ENCODE data around the gene DDX39B.
"Not testable (repeated sequence)": the region's sequence is repeated elsewhere in the genome, so short reads cannot be mapped to it uniquely, and the experiment has no call there.

DDX39B gene

DNA sequence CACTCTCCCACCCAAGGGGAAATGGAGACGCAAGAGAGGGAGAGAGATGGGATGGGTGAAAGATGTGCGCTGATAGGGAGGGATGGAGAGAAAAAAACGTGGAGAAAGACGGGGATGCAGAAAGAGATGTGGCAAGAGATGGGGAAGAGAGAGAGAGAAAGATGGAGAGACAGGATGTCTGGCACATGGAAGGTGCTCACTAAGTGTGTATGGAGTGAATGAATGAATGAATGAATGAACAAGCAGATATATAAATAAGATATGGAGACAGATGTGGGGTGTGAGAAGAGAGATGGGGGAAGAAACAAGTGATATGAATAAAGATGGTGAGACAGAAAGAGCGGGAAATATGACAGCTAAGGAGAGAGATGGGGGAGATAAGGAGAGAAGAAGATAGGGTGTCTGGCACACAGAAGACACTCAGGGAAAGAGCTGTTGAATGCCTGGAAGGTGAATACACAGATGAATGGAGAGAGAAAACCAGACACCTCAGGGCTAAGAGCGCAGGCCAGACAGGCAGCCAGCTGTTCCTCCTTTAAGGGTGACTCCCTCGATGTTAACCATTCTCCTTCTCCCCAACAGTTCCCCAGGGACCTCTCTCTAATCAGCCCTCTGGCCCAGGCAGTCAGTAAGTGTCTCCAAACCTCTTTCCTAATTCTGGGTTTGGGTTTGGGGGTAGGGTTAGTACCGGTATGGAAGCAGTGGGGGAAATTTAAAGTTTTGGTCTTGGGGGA, 34.3 kb upstream of the DDX39B start:
- no peak for DNase-seq (ENCODE audit: low read depth)

DNA sequence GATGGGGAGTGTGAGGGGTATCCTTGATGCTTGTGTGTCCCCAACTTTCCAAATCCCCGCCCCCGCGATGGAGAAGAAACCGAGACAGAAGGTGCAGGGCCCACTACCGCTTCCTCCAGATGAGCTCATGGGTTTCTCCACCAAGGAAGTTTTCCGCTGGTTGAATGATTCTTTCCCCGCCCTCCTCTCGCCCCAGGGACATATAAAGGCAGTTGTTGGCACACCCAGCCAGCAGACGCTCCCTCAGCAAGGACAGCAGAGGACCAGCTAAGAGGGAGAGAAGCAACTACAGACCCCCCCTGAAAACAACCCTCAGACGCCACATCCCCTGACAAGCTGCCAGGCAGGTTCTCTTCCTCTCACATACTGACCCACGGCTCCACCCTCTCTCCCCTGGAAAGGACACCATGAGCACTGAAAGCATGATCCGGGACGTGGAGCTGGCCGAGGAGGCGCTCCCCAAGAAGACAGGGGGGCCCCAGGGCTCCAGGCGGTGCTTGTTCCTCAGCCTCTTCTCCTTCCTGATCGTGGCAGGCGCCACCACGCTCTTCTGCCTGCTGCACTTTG, 33.6 kb upstream of the DDX39B start, which contains the start of gene TNF:
TNF (plus strand) TSS at position 231 of the 567 bp plus-strand sequence; CDS start at position 408, 177 bp downstream.
- DNase-seq (ENCODE audit: low read depth) = no peak

DNA sequence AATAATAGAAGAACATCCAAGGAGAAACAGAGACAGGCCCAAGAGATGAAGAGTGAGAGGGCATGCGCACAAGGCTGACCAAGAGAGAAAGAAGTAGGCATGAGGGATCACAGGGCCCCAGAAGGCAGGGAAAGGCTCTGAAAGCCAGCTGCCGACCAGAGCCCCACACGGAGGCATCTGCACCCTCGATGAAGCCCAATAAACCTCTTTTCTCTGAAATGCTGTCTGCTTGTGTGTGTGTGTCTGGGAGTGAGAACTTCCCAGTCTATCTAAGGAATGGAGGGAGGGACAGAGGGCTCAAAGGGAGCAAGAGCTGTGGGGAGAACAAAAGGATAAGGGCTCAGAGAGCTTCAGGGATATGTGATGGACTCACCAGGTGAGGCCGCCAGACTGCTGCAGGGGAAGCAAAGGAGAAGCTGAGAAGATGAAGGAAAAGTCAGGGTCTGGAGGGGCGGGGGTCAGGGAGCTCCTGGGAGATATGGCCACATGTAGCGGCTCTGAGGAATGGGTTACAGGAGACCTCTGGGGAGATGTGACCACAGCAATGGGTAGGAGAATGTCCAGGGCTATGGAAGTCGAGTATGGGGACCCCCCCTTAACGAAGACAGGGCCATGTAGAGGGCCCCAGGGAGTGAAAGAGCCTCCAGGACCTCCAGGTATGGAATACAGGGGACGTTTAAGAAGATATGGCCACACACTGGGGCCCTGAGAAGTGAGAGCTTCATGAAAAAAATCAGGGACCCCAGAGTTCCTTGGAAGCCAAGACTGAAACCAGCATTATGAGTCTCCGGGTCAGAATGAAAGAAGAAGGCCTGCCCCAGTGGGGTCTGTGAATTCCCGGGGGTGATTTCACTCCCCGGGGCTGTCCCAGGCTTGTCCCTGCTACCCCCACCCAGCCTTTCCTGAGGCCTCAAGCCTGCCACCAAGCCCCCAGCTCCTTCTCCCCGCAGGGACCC, 32.6 kb upstream of the DDX39B start:
- DNase-seq (ENCODE audit: low read depth) = no peak

DNA sequence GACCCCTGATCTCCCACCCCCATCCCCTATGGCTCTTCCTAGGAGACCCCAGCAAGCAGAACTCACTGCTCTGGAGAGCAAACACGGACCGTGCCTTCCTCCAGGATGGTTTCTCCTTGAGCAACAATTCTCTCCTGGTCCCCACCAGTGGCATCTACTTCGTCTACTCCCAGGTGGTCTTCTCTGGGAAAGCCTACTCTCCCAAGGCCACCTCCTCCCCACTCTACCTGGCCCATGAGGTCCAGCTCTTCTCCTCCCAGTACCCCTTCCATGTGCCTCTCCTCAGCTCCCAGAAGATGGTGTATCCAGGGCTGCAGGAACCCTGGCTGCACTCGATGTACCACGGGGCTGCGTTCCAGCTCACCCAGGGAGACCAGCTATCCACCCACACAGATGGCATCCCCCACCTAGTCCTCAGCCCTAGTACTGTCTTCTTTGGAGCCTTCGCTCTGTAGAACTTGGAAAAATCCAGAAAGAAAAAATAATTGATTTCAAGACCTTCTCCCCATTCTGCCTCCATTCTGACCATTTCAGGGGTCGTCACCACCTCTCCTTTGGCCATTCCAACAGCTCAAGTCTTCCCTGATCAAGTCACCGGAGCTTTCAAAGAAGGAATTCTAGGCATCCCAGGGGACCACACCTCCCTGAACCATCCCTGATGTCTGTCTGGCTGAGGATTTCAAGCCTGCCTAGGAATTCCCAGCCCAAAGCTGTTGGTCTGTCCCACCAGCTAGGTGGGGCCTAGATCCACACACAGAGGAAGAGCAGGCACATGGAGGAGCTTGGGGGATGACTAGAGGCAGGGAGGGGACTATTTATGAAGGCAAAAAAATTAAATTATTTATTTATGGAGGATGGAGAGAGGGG, 31.7 kb upstream of the DDX39B start:
- no peak for DNase-seq (ENCODE audit: low read depth)

DNA sequence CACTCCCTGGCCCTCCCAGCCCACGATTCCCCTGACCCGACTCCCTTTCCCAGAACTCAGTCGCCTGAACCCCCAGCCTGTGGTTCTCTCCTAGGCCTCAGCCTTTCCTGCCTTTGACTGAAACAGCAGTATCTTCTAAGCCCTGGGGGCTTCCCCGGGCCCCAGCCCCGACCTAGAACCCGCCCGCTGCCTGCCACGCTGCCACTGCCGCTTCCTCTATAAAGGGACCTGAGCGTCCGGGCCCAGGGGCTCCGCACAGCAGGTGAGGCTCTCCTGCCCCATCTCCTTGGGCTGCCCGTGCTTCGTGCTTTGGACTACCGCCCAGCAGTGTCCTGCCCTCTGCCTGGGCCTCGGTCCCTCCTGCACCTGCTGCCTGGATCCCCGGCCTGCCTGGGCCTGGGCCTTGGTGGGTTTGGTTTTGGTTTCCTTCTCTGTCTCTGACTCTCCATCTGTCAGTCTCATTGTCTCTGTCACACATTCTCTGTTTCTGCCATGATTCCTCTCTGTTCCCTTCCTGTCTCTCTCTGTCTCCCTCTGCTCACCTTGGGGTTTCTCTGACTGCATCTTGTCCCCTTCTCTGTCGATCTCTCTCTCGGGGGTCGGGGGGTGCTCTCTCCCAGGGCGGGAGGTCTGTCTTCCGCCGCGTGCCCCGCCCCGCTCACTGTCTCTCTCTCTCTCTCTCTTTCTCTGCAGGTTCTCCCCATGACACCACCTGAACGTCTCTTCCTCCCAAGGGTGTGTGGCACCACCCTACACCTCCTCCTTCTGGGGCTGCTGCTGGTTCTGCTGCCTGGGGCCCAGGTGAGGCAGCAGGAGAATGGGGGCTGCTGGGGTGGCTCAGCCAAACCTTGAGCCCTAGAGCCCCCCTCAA, 30.5 kb upstream of the DDX39B start, which contains the start of gene LTA:
LTA (plus strand) TSS at position 249 of the 871 bp plus-strand sequence; CDS start at position 703, 454 bp downstream.
- DNase-seq (ENCODE audit: low read depth) = no peak

DNA sequence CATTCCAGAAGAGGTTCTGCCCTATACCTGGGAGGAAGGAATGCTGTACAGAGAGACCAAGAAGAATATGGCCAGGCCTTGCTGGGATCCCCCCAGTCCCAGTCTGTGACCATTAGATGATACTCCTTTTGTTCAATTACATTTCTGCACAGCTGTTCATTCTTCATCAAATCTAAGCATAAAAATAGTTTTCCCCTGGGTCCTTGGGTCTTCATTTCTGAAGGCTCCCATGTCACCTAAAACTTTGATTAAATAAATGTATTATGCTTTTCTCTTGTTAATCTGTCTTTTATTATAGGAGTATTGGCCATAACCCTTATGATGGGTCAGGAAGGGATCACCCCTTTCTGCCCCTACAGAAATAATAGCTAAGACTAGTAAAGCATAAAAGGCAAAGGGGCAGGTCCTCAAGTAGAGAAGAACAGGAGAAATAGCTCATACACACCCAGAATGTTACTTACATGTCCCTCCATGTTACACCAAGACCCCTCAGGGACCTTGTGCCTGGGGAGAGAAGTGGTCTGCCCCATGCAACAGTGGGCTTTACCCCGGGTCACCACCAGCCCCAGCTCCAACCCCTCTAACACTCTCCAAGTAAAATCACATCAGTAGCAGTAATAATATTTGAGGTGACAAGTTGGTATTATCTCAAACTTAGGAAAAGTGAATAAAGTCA, 28.2 kb upstream of the DDX39B start:
- DNase-seq (ENCODE audit: low read depth) = no peak

DNA sequence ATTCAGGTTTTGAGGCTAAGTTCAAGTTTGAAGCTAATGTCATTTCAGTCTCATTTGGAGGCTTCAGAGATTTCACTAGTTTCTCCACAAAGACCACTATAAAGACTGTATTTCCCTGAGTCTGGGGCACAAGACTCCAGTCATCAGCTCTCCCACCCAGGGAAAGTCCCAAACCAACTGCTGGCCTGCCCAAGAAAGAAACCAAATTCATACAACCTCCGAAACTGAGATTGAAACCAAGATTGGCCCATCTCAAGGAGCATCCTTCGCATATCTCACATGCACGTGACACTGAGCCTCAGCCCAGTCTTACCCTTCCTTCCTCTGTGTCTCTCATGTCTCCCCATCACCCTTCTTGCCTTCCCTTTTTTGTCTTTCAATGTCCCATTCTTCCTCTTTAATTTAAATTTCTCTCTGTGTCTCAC, 26.7 kb upstream of the DDX39B start:
- no peak for DNase-seq (ENCODE audit: low read depth)

DNA sequence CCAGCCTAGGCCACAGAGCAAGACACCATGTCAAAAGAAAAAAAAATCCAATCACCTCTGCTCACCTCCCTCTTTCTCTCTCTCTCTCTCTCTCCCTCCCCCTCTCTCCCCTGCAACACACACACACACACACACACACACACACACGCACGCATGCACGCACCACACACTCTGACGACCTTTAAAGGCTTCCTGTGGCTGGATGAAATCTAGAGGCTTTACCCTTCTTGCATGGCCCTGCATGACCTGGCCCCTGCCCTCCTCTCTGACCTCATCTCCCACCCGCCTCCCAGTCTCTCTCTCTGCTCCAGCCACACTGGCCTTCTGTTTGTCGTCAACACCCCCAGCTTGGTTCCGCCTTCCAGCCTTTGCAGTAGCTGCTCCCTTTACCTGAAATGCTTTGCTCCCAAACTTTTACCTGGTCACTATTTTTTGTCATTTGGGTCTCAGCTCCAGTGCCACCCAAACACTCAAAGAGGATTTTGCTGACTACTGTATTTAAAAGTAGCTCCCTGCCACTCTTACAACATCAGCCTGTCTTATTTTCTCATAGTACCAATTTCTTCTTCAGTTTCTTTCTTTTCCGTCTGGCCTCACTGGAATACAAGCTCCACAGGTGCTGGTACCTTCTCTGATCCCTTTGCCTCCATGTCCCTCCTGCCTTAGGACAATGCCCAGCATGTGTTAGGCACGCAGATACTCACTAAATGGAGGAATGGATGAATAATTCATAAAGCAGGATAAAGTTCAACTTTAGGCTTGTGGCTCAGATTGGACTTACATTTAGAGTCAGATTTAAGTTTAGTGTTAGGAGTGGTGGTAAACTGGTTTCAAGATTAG, 25.9 kb upstream of the DDX39B start:
- DNase-seq (ENCODE audit: low read depth) = no peak

DNA sequence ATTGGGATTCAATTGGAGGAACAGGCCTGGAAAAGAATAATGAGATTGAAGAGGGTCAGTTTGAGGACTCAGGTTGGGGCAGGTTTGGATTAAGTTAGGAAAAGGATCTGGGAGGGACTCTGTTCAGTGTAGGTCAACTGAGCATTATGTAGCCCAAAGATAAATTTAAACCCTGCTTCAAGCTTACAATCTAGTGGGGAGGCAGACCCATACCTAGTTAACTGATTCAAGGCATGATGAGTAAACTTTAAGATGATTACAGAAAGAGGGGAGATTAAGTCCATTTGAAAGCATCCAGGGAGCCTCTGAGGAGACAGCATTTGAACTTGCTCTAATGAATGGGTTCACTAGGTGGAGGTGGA, 18.9 kb upstream of the DDX39B start:
- no peak for DNase-seq (ENCODE audit: low read depth)

DNA sequence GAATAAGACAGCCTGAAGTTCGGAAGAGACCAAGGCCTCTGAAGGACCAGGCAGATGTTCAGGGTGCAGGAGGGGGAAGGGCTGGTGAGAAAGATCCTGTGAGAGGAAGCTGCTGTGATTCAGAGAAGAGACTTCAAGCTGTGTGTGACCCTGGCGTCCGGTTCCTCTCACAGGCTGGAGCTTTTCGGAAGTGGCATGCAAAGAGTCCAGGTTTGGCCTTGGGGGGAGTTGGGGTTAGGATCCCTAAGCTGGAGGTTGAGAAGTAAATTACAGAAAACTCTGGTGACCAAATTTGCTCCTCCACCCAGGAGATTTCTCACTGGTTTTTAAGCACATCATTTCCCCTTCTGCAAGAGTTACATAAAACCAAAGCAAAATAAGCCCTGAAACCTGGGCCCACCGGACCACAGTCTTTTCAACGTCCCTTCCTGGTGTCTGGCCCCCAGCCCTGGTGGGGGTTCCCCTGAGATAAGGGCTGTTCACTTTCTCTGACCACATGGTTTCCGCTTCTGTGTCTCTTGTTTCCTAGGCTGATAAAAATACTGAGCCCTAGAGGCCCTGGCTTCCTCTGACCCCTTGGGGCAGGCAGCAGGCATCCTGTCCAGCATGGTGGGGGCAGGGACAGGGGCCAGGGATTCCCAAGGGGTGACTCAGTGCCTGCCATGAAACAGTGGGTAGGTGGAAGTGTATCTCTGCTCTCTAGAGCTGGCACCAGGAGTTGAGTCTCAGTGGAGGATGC, 18.3 kb upstream of the DDX39B start:
- DNase-seq (ENCODE audit: low read depth) = peak; percentile 76

DNA sequence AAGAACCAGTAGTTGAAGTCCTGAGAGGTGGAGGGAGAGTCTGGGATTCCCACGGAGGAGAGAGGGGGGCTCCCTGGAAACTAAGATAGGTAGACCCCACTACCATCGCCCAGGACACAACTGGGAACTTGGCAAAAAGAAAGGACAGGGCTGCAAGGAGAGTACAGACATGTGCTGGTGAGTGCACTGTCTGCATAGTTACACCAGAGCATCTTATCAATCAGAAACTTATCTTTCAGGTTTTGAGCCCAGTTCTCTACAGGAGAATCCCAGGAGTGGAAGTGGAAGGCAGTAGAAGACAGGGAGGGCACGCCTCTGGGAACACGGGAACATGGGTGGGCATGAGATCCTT, 17.8 kb upstream of the DDX39B start:
- DNase-seq (ENCODE audit: low read depth) = no peak

DNA sequence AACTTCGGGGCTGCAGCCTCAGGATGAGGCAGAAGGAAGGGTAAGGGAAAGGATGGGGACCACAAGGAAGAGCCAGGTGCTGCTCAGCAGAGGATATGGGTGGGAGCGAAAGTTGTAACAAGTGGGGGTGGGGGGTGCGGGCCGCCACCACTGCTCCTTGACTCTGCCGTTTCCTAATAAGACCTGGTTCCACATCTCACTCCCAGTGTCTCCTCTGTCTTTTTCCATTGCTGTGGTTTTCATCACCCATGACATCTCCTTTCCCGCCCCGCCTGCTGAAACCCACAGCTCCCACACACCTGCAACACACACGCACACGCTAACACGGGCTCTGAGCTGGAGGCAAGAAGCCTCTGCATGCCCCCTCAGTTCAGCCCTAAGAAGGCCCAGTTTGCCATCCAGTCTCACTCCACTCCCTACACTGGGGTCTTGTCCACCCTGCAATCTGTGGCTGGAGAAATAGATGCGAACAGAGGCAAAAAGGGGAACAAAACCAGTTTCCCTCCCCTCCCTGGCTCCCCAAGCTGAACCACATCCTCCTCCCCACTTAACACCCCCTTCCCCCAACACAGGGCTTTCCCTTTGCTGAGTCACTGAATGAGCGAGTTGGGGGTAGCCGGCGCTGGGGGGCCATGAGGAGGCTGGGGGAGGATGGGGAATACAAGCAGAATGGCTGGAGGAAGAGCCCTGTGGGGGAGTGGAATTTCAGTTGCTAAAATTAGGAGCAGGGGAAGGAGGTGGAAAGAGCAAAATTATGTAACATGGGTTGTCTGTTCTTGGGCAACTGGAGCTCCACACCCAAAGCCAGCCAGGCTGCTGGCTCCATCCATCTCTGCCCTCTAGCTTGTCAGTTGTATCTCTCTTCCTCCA, 17.1 kb upstream of the DDX39B start:
- DNase-seq (ENCODE audit: low read depth) = no peak

DNA sequence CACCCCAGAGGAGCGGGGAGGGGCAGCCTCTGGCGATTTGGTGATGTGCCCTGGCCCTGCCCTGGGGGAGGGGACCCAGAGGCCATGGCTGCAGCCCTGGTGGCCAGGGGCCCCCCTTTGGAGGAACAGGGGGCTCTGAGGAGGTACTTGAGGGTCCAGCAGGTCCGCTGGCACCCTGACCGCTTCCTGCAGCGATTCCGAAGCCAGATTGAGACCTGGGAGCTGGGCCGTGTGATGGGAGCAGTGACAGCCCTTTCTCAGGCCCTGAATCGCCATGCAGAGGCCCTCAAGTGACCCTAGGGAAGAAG, 16.5 kb upstream of the DDX39B start:
- DNase-seq (ENCODE audit: low read depth) = no peak

DNA sequence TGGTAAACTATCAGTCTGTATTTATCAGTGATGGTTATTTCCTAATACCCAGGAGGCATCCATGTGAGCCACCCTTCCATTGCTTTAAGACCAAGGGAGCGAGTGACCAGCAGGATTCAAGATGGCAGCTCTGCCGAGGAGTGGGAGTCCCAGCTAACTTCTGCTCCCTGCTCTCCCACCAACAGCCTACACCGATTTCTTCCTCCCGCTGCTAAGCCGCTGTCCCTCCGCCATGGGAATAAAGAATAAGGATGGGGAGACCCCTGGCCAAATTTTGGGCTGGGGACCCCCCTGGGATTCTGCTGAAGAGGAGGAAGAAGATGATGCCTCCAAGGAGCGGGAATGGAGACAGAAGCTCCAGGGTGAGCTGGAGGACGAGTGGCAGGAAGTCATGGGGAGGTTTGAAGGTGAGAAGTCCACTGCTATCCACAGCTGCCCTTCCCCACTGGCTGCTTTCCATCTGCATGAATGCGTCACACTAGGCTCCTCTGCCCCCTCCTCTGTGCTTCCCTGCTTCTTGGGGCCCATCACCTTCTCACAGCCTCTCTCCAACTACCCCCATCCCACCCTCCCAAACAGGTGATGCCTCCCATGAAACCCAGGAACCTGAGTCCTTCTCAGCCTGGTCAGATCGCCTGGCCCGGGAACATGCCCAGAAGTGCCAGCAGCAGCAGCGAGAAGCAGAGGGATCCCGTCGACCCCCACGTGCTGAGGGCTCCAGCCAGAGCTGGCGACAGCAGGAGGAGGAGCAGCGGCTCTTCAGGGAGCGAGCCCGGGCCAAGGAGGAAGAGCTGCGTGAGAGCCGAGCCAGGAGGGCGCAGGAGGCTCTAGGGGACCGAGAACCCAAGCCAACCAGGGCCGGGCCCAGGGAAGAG, 15.9 kb upstream of the DDX39B start:
- DNase-seq (ENCODE audit: low read depth) = no peak

DNA sequence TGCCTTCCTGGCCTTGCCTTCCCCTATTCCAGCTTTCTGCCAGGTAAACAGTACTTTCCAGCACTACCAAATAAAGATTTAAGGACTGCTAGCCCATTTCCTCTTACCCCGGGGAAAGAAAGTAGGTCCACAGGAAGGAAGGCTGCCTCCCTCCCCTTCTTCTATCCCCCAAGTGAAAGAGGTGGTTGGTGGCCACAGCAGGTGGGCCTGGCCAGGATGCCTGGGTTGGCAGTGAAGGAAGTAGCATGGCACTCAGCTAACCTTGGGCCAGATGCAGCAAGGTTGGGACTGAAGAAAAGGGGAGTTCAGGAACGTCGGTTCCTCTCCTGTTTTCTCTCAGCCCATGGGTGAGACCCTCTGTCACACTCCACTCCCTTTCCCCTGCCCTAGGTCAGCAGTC, 14.5 kb upstream of the DDX39B start:
- DNase-seq (ENCODE audit: low read depth) = no peak

DNA sequence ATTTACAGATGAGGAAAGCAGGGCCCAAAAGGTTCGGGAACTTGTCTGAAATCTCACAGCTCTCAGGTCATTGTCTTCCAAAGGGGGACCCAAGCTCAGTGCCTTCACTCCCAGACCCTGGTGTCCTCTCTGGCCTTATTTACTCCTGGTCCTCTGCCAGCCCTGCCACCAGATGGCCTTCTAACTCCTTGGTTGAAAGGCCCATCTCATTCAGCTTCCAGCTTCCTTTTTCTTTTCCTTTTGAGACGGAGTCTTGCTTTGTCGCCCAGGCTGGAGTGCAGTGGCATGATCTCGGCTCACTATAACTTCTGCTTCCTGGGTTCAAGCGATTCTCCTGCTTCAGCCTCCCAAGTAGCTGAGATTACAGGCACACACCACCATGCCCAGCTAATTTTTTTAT, 9.6 kb upstream of the DDX39B start:
- not testable (repeated sequence) for DNase-seq (ENCODE audit: low read depth)

DNA sequence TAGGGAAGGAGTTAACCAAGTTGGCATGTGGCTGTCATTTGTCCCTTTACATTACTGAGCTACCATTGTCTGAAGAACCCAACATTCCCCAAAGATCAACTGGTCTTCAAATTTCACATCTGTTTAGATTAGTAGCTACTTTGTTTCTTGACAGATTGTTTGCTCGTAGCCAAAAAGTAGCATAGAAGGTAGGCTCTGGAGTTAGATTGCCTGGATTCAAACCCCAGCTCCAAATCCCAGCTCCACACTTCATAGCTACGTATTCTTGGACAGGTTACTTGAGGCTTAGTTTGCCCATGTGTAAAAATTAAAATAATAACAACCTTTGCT, 6.7 kb upstream of the DDX39B start:
- no peak for DNase-seq (ENCODE audit: low read depth)
